HG02759 (cell line): ENCODE measurements around the gene MLX.
"Not testable (repeated sequence)": the region's sequence is repeated elsewhere in the genome, so short reads cannot be mapped to it uniquely, and the experiment has no call there.

Source experiments
- ATAC-seq: cut with Tn5 transposase; IDR thresholded peaks from one replicate; pipeline ENCODE4 v1.9.1; 2021; ENCODE audit warnings: mild to moderate bottlenecking, moderate library complexity; ENCODE audit not compliant: unreplicated experiment

MLX gene

DNA sequence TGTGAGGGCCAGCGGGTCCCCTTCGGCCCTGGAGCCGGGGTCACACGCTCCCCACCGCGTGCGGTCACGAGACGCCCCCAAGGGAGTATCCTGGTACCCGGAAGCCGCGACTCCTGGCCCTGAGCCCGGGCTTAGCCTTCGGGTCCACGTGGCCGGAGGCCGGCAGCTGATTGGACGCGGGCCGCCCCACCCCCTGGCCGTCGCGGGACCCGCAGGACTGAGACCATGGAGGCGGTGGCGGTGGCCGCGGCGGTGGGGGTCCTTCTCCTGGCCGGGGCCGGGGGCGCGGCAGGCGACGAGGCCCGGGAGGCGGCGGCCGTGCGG, 30.9 kb upstream of the MLX start, which contains the start of gene NAGLU:
NAGLU (plus strand) TSS at position 194 of the 324 bp plus-strand sequence; CDS start at position 226, 32 bp downstream.
- ATAC-seq = peak; percentile 88

DNA sequence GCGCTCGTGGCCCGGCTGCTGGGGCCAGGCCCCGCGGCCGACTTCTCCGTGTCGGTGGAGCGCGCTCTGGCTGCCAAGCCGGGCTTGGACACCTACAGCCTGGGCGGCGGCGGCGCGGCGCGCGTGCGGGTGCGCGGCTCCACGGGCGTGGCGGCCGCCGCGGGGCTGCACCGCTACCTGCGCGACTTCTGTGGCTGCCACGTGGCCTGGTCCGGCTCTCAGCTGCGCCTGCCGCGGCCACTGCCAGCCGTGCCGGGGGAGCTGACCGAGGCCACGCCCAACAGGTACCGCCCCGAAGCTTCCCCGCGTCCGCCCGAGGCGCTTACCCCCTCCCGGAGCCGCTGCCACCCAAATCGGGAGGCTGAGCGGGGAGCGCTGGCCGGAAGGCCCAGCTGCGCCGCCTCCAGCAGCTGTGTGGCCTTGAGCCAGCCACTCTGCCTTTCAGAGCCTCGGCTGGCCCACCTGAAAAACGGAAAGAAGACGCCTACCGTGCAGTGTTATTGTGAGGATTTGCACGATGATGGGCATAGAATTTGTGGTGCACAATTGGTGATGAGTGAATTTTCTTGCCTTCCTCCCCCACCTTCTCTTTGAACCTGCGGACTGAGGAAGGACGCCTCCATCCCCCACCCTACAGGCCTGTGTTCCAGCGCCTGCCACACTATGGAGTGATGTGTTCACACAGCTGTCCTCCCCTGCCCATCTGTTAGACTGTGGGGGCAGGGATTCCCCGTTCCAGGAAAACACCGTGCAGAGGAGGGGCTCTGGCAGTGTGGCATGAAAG, 30.3 kb upstream of the MLX start:
- peak; percentile 68 for ATAC-seq

DNA sequence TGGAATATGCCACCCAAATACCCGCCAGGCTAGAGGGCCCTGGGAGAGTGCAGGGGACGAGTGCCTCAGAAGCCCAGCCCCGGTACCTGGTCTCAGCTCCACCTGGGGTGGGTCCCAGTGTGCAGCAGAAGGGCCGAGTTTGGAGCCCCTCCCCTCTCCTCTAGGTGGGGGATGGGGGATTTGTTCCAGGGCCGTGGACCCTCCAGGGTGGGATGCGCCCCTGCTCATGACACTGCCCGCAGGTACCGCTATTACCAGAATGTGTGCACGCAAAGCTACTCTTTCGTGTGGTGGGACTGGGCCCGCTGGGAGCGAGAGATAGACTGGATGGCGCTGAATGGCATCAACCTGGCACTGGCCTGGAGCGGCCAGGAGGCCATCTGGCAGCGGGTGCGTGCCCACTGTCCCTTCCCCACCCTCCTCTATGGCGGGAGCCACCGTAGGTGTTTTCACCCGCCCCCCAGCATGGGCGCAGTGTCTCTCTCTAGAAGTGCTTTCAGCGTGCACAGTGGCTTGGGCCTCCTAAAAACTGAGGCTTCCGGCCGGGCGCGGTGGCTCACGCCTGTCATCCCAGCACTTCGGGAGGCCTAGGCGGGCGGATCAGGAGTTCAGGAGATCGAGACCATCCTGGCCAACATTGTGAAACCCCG, 29.6 kb upstream of the MLX start:
- ATAC-seq = no peak

DNA sequence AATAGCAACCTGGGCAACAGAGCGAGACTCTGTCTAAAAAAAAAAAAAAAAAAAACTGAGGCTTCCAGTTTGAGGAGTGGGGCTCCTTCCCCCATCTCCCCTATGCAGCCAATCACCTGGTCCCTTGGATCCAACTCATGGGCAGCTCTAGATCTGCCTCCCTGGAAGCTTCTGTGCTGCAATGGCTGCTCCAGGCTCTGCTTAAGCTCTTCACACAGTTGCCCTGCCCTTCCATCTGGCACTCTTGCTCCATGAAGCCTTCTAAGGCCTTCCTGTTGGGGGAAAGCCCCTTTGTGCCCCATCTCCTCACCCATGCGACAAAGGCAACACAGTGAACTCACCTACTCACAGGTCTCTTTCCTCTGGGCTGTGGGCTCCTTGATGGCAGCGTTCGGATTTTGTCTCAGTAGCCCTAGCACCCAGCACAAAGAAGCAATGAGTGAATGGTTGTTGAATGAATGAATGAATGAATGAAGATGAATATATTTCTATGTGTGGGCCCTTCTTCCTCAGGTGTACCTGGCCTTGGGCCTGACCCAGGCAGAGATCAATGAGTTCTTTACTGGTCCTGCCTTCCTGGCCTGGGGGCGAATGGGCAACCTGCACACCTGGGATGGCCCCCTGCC, 29.0 kb upstream of the MLX start:
- no peak for ATAC-seq

DNA sequence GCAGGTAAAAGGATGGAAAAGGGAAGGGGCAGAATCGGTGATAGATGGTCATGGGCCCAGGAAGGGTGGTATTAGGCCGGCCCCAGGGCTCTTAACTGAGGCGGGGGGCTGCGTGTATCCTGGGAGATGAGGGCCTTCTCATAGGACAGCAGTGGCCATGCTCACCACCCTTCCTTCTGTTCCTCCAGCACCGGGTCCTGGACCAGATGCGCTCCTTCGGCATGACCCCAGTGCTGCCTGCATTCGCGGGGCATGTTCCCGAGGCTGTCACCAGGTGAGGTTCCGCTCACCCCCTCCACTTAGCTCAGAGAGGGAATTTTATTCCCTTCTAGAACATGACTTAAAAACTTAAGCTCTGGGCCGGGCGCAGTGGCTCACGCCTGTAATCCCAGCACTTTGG, 28.4 kb upstream of the MLX start:
- ATAC-seq = no peak

DNA sequence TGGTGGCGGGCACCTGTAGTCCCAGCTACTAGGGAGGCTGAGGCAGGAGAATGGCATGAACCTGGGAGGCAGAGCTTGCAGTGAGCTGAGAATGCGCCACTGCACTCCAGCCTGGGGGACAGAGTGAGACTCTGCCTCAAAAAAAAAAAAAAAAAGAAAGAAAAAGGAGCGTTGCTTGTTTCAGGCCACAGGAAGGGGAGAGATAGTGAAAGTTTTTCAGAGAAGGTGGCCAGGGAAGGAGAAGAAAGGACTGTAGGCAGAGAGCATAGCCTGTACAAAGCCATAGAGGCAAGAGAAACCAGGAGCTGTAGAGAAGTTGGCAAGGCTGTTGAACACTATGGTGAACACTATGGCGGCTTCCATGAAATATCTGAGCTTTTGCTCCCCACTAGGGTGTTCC, 26.3 kb upstream of the MLX start:
- ATAC-seq = not testable (repeated sequence)

DNA sequence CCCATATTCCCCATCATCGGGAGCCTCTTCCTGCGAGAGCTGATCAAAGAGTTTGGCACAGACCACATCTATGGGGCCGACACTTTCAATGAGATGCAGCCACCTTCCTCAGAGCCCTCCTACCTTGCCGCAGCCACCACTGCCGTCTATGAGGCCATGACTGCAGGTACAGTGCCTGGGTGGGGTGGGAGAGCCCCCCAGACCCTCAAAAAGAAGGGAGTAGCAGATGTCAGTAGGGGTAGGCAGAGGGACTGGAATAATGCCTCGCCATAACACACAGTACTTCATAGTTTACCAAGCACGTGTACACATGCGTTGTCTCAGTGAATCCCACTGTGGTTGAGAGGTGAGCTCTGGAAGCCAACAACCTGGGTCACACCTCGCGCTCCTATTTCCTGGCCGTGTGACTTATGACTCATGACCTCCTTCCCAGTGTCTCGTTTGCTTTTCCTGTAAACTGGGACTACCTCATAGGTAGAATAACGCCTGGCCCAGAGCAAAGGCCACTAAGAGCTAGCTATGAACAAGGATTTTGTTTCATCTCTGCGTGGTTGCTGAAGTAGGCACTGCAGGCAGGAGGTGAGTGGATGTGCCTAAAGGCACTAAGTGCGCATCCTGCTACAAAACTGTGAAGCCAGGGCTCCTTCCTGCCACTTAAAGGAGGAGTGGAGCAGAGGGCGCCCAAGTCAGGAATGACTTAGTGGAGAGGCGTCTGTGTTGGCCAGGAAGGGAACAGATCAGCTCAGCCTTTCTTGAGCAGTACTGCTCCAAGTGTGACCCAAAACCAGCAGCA, 25.7 kb upstream of the MLX start:
- no peak for ATAC-seq

DNA sequence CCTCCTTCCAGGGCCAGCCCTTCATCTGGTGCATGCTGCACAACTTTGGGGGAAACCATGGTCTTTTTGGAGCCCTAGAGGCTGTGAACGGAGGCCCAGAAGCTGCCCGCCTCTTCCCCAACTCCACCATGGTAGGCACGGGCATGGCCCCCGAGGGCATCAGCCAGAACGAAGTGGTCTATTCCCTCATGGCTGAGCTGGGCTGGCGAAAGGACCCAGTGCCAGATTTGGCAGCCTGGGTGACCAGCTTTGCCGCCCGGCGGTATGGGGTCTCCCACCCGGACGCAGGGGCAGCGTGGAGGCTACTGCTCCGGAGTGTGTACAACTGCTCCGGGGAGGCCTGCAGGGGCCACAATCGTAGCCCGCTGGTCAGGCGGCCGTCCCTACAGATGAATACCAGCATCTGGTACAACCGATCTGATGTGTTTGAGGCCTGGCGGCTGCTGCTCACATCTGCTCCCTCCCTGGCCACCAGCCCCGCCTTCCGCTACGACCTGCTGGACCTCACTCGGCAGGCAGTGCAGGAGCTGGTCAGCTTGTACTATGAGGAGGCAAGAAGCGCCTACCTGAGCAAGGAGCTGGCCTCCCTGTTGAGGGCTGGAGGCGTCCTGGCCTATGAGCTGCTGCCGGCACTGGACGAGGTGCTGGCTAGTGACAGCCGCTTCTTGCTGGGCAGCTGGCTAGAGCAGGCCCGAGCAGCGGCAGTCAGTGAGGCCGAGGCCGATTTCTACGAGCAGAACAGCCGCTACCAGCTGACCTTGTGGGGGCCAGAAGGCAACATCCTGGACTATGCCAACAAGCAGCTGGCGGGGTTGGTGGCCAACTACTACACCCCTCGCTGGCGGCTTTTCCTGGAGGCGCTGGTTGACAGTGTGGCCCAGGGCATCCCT, 23.5 kb upstream of the MLX start:
- no peak for ATAC-seq

DNA sequence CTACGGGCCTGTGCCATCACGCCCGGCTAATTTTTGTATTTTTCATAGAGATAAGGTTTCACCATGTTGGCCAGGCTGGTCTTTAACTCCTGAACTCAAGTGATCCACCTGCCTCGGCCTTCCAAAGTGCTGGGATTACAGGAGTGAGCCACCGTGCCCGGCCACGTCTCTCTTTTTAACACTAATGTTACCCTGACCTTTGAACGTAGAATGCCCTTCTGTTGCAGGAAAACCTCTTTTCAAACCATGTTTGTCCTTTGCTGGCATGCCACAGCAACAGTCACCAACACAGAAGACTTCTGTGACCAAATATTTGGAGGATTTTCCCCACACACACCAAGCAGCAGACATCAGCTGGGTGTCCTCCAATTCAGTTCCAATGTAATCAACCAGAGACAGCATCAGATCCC, 22.0 kb upstream of the MLX start:
- no peak for ATAC-seq

DNA sequence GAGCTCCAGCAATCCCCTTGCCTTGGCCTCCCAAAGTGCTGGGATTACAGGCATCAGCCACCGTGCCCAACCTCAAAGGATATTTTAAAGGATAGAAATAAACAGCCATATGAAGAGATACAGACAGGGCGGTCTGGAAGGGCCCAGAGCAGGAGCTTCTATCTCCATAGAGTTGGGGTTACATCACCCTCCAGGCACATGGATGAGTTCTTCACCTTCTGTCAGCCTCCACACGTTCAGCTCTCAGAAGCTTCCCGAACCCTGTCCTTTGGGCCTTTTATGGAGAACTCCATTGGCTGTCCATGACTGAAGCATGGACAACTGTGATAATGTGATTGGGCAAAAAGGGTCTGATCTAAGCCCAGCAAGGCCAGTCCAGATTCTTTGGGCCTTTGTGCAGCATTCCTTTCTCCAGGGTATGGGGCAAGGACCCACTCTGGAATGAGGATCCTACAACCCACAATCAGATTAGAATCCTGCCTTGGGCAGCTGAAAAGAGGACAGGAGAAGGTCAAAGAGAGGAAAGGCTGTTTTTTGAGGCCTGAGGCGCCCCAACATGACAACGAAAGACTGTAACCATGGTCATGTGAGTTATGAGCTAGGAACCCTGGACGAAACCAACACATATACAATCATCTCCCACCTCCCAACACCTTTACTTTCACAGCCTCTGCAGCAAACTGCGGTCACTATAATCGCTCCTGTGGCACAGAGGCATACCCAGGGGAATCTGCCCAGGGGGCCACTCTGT, 21.0 kb upstream of the MLX start:
- ATAC-seq = not testable (repeated sequence)

DNA sequence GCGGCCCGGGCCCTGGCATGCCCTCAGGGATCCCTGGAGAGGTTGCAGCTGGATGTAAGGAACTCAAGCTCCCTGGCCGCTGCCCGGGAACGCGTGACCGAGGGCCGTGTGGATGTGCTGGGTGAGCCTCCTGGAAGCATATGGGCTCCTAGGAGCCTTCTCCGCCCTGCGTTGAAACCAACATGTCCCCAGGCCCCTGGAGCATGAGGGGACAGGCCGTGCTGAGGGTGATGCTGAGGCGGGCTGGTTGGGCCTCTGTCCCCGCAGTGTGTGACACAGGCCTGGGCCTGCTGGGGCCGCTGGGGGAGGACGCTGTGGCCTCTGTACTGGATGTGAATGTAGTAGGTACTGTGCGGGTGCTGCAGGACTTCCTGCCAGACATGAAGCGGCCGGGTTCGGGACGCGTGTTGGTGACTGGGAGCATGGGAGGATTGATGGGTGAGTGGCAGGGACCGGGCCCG, 19.9 kb upstream of the MLX start:
- no peak for ATAC-seq

DNA sequence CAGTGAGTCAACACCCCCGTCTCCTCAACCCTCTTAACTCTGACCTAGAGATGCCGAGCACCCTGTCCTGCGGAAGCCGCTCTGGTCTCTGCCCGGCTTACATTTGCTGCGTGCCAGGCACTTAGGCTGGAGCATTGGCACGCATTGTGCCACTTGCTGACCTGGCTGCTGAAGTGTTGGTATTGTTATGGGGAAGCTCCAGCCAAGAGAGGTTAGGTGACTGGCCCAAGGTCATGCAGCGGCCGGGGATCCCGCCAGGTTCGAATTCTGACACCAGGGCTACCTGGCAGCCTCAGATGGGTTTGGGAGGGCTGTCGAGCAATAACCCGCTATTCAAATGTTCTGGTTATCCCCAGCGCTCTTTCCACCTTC, 19.2 kb upstream of the MLX start:
- ATAC-seq = no peak

DNA sequence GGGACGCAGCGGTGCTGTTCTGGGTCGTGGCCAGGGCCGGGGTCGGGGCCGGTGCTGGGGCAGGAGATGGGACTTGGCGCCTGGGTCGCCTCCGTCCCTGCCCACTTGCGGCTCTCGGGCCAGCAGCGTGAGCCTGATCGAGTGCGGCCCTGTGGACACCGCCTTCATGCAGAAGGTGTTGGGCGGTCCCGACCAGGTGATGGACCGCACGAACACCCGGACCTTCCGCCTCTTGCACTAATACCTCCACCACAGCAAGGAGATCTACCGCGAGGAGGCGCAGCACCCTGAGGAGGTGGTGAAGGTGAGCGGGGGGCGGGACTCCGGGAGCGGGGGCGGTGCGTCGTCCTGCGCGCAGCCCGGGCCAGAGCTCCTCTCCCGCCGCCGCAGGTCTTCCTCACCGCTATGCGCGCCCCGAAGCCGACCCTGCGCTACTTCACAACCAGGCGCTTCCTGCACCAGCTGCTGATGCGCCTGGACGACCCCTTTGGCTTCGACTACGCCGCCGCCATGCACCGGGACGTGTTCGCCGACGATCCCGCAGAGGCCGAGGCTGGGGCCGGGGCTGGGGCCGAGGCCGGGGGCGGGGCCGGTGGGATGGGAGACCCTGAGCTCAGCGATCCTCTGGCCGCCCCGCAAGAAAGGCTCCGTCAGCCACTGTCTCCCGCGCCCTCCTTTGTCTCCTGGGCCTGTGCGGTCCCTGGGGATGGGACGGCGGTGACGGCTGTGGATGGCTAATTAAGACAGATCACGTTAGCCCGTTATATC, 18.6 kb upstream of the MLX start:
- peak; percentile 73 for ATAC-seq

DNA sequence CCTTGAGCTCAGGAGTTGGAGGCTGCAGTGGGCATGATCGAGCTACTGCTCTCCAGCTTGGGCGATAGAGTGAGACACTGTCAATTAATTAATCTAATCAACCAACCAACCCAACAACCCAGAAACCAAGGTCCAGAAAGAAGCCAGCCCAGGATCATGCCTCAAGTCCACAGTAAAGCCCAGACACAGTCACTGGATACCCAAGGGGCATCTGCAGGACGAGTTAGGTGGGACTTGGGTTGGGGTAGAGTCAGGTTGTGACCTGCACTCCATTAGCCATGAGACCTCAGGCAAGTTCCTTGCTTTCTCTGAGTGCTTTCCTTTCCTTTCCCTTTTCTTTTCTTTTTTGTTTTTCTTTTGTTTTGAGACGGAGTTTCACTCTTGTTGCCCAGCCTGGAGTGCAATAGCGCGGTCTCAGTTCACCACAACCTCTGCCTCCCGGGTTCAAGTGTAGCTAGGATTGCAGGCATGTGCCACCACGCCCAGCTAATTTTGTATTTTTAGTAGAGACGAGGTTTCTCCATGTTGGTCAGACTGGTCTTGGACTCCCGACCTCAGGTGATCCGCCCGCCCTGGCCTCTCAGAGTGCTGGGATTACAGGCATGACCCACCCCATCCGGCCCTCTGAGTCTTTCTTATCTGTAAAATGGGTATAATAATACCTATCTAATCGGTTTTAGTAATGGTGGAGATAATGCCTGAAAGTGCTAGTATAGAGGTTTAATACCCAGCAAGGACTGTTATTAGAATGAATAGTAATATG, 17.7 kb upstream of the MLX start:
- ATAC-seq = no peak

DNA sequence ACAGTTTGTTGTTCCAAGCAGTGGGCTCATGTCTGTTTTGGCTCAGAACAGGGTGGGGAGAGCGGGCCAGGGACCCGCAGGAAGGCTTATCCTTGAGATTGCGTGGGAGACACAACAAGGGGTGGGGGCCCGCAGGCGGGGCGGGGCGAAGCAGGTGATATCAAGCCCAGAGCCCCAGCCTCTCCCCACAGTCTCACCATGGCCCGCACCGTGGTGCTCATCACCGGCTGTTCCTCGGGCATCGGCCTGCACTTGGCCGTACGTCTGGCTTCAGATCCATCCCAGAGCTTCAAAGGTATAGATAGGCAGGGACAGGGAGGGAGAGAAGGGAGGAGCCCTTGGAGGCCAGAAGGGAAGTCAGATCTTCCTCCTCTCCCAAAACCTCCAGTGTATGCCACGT, 14.2 kb upstream of the MLX start, which contains the start of gene HSD17B1:
HSD17B1 (plus strand) TSS at position 188 of the 400 bp plus-strand sequence; CDS start at position 199, 11 bp downstream.
- not testable (repeated sequence) for ATAC-seq

DNA sequence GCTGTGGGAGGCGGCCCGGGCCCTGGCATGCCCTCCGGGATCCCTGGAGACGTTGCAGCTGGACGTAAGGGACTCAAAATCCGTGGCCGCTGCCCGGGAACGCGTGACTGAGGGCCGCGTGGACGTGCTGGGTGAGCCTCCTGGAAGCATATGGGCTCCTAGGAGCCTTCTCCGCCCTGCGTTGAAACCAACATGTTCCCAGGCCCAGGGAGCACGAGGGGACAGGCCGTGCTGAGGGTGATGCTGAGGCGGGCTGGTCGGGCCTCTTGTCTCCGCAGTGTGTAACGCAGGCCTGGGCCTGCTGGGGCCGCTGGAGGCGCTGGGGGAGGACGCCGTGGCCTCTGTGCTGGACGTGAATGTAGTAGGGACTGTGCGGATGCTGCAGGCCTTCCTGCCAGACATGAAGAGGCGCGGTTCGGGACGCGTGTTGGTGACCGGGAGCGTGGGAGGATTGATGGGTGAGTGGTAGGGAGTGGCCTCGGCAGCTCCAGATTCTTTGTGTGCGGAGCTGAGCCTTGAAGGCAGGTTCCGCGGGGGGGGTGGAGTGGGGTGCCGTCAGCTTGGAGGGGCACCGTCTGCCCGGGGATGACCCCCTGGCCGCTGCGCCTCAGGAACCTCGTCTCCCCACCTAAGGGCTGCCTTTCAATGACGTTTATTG, 13.6 kb upstream of the MLX start:
- ATAC-seq = no peak

DNA sequence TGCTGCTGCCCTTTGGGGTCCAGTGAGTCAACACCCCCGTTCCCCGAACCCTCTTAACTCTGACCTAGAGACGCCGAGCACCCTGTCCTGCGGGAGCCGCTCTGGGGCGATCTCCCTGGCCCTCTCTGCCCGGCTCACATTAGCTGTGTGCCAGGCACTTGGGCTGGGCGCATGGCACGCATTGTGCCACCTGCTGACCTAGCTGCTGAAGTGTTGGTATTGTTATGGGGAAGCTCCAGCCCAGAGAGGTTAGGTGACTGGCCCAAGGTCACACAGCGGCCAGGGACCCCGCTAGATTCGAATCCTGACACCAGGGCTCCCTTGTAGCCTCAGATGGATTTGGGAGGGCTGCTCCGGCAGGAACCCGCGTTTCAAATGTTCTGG, 13.0 kb upstream of the MLX start:
- ATAC-seq = no peak
